ENCODE measurements around the gene TESK2.

DNA sequence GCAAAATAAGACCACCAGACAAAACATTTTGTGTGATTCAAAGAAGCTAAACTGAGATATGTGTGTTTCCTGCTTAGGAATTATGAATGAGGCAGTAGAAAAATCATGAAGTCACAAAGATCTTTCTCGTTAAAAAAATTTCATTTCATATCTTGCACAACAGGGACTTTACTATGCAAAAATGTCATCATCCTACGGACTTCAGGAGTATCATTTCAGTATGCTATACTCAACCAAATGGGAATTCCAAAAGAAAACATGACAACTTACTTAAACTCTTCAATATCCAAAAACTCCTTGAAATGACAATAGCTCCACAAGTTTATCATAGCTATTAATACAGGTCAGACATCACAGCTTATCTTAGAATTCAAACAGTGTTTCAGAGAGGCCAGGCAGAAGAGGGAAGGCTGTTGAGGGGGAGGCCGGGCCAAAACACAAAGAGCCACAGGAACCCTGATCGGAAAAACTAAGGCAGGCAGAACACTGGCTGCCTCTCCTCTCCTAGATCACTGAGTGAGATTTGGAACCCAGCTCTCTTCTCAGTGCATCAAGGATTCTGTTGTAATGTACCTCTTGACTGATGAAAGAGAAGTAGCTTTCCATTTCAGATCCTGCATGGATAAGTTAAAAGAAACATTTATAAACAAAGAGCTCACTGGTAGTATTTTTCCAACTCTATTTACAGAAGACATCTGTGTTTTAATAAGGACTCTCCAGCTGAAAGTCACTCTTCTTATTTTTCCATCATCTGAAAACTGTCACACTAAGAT, 66.9 kb downstream of the TESK2 start:
- no peak for TF ChIP-seq EZH2 (IDR thresholded peaks at IDR 0.05; ENCODE audit: insufficient read depth, poor library complexity, severe bottlenecking)
- TF ChIP-seq EZH2phosphoT487 (IDR thresholded peaks at IDR 0.05; ENCODE audit: insufficient read depth, low read depth) = no peak

Data from GM23248 (cell line).